Thyroid gland (tissue), 4 donors: Measurements from ENCODE around the gene FGF10. TPM values are rescaled to one million over a fixed set of nuclear protein-coding genes. Genes with fewer than 3 reads are reported as not detected.

Experiments
- DNase-seq, 2 donors: peaks; one replicate each; pipeline ENCODE4 v3.0.0-alpha.2; 2019
- H3K27ac ChIP-seq, 3 donors: fragments of 200-600 bp; sonication (generic); 1 replicate in 2 of 3; 2 replicates in 1 of 3; pipeline ENCODE4 v1.5.1; 2016 to 2019; ENCODE audit warnings: mild to moderate bottlenecking in 1 of 3, moderate library complexity in 1 of 3
- H3K27me3 ChIP-seq: fragments of 200-600 bp; sonication (generic); one replicate; pipeline ENCODE4 v1.5.1; 2019
- H3K36me3 ChIP-seq, 2 donors: fragments of 200-600 bp; sonication (generic); one replicate each; pipeline ENCODE4 v1.5.1; 2016 to 2019
- H3K4me1 ChIP-seq, 2 donors: fragments of 200-600 bp; sonication (generic); one replicate each; pipeline ENCODE4 v1.5.1; 2017 to 2019
- H3K4me3 ChIP-seq, 3 donors: fragments of 200-600 bp; sonication (generic); replicated peaks in 1 of 3; 1 replicate in 2 of 3; 2 replicates in 1 of 3; pipeline ENCODE4 v1.5.1; 2016; ENCODE audit warnings: mild to moderate bottlenecking in 1 of 3
- H3K9me3 ChIP-seq: fragments of 200-600 bp; sonication (generic); one replicate; pipeline ENCODE4 v1.5.1; 2017
- POLR2A ChIP-seq, 2 donors: fragments of 450-650 bp; IDR thresholded peaks; one replicate each; pipeline ENCODE4 v1.6.1; 2017; ENCODE audit warnings: antibody characterized with exemption in 2 of 2, mild to moderate bottlenecking in 2 of 2, moderate library complexity in 1 of 2
- WGBS, 2 donors: methylation state at CpG; one replicate each; pipeline ENCODE4 v1.1.5; 2017; 5-methylcytosine and 5-hydroxymethylcytosine counted together
- intact Hi-C: fragments of 100-400 bp; cut with DNase I; formaldehyde crosslinking; loops from one replicate; pipeline ENCODE4 v1.15.1; 2023
- total RNA-seq, 4 donors: library from RNA; depleted of rRNA; stranded (reverse); fragments of >200 nt; gene quantifications; one replicate each; pipeline ENCODE4 v1.2.3, GENCODE V29; 2016
- TF ChIP-seq, protein P1 (sequence below), 6 experiments: fragments of 200-600 bp in 3 of 6; fragments of 450-650 bp in 3 of 6; sonication (generic) in 3 of 6; IDR thresholded peaks; one replicate each; pipeline ENCODE4 v1.5.1; 2016 to 2019; ENCODE audit warnings: antibody characterized with exemption in 6 of 6, mild to moderate bottlenecking in 2 of 6, inconsistent platforms in 1 of 6, moderate library complexity in 1 of 6

The FGF10 gene
- total RNA-seq, 4 donors from 2014 or later: 8.4 to 35.6 (median 22.1) TPM

DNA sequence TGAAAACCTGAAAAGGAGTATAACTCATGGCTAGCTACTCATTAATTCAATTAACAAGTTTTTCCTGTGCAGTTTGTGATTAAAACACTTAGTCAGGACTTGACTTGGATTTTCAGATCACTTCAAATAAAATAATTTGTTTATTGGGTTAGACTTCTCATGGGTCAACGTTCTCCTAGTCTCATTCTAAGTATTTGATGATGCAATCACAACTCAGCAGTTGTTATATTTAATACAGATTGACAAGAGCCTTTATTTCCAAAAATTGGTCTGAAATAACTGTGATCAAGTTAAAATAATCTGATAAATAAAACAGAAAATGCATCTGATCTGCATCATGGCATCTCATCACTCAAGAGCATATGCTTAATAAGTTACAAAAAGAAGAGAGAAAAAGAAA is 113.9 kb downstream of the FGF10 start:
- Histone ChIP-seq H3K27me3 (no peaks in the 10 kb centered on the region), H3K27ac (no peak overlapping the region), H3K9me3 (no peaks in the 10 kb centered on the region), H3K36me3 (no peaks in the 10 kb centered on the region), H3K4me1 (no peaks in the 10 kb centered on the region), H3K4me3 (no peak overlapping the region)
- no peak for TF ChIP-seq POLR2A (IDR thresholded peaks at IDR 0.05)
- TF ChIP-seq, protein P1, sequence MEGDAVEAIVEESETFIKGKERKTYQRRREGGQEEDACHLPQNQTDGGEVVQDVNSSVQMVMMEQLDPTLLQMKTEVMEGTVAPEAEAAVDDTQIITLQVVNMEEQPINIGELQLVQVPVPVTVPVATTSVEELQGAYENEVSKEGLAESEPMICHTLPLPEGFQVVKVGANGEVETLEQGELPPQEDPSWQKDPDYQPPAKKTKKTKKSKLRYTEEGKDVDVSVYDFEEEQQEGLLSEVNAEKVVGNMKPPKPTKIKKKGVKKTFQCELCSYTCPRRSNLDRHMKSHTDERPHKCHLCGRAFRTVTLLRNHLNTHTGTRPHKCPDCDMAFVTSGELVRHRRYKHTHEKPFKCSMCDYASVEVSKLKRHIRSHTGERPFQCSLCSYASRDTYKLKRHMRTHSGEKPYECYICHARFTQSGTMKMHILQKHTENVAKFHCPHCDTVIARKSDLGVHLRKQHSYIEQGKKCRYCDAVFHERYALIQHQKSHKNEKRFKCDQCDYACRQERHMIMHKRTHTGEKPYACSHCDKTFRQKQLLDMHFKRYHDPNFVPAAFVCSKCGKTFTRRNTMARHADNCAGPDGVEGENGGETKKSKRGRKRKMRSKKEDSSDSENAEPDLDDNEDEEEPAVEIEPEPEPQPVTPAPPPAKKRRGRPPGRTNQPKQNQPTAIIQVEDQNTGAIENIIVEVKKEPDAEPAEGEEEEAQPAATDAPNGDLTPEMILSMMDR (IDR thresholded peaks at IDR 0.05): no peak
- intact Hi-C loops: no loop called here
- DNase-seq: no peak
- 43 to 62% methylated on average over 1 of the region's 1 CpG for WGBS, 2 donors

GRCh38 chr5:44267909-44268308 is 121.3 kb downstream of the FGF10 start:
- no peak overlapping the region for H3K4me3 ChIP-seq
- H3K27ac ChIP-seq: no peak overlapping the region
- TF ChIP-seq, protein P1 (IDR thresholded peaks at IDR 0.05): no peak
- no peak for TF ChIP-seq POLR2A (IDR thresholded peaks at IDR 0.05)
- no peaks in the 10 kb centered on the region for H3K4me1 ChIP-seq
- no peaks in the 10 kb centered on the region for H3K9me3 ChIP-seq
- no peak for DNase-seq
- no peaks in the 10 kb centered on the region for H3K27me3 ChIP-seq
- intact Hi-C loops: no loop called here
- no peaks in the 10 kb centered on the region for H3K36me3 ChIP-seq

DNA sequence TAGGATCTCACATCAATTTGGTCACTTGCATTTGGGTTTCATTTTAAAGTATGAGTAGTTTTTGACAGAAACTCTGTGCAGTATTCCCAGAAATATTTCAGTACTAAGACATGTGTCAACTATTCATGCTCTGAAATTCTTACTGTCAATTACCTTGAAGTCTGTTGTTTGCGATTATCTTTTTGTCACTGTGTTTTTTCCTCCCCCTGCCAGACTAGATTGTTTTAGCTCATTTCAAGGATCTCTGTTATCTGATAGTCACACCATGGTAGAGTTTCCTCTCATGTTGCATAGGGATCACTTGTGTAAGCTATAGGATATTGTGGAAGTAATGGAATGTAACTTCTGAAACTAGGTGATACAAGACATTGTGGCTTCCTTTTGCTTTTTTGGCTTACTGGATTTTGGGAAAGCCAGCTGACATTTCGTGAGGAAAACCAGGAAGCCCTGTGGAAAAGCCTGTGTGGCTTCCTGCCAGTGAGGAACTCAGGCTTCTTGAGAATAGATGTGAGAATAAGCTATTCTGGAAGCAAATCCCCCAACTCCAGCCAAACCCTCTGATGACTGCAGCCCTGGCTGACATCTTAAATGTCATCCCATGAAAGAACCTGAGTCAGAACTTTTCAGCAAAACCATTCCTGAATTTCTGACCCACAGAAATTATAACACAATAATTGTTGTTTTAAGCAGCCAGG is 122.2 kb downstream of the FGF10 start:
- intact Hi-C loops: no loop called here

GRCh38 chr5:44265713-44266112 is 123.5 kb downstream of the FGF10 start:
- intact Hi-C loops: no loop called here
- H3K27ac ChIP-seq: no peak overlapping the region
- H3K36me3 ChIP-seq: no peaks in the 10 kb centered on the region
- no peaks in the 10 kb centered on the region for H3K9me3 ChIP-seq
- H3K27me3 ChIP-seq: no peaks in the 10 kb centered on the region
- no peaks in the 10 kb centered on the region for H3K4me1 ChIP-seq
- DNase-seq: no peak
- H3K4me3 ChIP-seq: no peak overlapping the region
- no peak for TF ChIP-seq POLR2A (IDR thresholded peaks at IDR 0.05)
- TF ChIP-seq, protein P1 (IDR thresholded peaks at IDR 0.05): no peak

More for the DNA sequence above, 122.2 kb downstream of the FGF10 start:
- Histone ChIP-seq H3K4me3 (no peak overlapping the region), H3K36me3 (no peaks in the 10 kb centered on the region), H3K9me3 (no peaks in the 10 kb centered on the region), H3K4me1 (no peaks in the 10 kb centered on the region), H3K27me3 (no peaks in the 10 kb centered on the region), H3K27ac (no peak overlapping the region)
- peak in 1 of 2 donors; percentile 7 for DNase-seq
- 57 to 62% methylated on average over 2 of the region's 2 CpGs for WGBS, 2 donors
- TF ChIP-seq, protein P1 (IDR thresholded peaks at IDR 0.05): no peak
- no peak for TF ChIP-seq POLR2A (IDR thresholded peaks at IDR 0.05)

DNA sequence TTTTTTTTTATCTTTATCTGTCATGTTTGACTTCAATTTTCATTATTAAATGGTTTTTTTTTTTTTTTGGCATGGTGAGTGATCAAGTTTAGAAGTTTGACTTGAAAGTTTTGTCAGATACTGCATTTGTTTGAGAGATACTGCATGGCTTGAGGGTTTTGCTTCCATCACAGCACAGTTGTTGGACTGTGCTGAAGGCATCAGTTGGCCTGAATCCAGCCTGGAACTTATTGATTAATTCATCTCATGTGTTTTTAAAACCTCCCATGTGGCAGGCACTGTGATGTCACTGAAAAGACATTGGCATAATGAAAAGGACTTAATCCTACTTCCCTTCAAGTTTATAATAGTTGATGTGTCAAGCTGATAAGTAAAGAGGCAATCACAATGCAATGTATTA is 128.4 kb downstream of the FGF10 start:
- intact Hi-C loops: no loop called here

More for the DNA sequence above, 128.4 kb downstream of the FGF10 start:
- no peak overlapping the region for H3K27ac ChIP-seq
- H3K27me3 ChIP-seq: no peaks in the 10 kb centered on the region
- H3K4me3 ChIP-seq: no peak overlapping the region
- H3K4me1 ChIP-seq: no peaks in the 10 kb centered on the region
- H3K36me3 ChIP-seq: no peaks in the 10 kb centered on the region
- TF ChIP-seq POLR2A (IDR thresholded peaks at IDR 0.05): no peak
- TF ChIP-seq, protein P1 (IDR thresholded peaks at IDR 0.05): no peak
- no peaks in the 10 kb centered on the region for H3K9me3 ChIP-seq
- no peak for DNase-seq
